ENCODE results near the gene CCNI.
A peak's percentile ranks its signal among the peaks of the same experiment; 100 is the strongest.
"Not testable (repeated sequence)": the region's sequence is repeated elsewhere in the genome, so short reads cannot be mapped to it uniquely, and the experiment has no call there.

Gene CCNI, protein sequence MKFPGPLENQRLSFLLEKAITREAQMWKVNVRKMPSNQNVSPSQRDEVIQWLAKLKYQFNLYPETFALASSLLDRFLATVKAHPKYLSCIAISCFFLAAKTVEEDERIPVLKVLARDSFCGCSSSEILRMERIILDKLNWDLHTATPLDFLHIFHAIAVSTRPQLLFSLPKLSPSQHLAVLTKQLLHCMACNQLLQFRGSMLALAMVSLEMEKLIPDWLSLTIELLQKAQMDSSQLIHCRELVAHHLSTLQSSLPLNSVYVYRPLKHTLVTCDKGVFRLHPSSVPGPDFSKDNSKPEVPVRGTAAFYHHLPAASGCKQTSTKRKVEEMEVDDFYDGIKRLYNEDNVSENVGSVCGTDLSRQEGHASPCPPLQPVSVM

DNA sequence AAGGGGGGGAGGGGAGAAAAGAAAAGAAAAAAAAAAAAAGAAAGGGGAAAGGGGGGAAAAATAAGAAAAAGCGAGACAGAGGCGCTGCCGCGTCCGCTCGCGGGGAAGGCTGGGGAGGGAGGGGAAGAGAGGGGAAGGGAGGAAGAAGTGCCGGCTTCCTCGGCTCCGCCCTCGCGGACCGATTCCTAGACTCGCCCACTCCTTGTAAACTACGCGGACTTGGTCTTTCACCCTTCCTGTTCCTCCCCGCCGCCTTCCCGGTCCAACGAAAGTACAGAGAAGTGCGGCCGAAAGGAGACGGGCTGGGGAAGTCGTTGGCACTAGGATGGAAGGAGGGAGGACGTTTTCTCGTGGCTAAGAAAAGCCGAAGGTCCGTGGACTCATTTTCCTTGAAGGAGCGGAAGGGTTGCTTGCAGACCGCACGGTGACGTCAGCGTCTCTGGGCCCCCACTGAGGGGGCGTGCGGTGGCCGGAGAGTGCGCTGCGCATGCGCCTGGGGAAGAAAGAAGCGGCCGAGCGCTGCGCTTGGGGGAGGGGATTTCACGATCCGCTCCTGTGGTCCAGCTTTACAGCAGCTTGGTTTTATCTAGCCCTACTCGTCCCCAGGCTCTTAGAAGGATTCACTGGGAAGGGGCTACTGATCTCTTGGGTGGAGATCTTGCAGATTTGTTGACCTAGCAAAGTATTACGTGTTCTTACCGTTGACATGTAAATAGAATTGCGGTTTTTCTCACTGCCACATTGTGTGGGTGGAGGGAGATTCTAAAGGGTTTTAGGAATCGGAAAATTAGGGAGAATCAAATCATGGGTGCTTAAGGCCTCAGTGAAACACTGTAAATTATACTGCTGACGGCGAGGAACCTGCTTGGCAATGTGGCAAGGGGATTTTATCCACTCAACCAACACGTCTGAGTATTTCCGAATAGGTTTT lies at the start of gene CCNI:
TSS of gene CCNI (minus strand) at position 121 of the 931 bp plus-strand sequence. CDS start 9,627 bp downstream, outside the sequence.
- peak; percentile 81 to 84 (median 82) for DNase-seq (ENCODE audit: low read depth in 3 of 3, low spot score in 1 of 3)

DNA sequence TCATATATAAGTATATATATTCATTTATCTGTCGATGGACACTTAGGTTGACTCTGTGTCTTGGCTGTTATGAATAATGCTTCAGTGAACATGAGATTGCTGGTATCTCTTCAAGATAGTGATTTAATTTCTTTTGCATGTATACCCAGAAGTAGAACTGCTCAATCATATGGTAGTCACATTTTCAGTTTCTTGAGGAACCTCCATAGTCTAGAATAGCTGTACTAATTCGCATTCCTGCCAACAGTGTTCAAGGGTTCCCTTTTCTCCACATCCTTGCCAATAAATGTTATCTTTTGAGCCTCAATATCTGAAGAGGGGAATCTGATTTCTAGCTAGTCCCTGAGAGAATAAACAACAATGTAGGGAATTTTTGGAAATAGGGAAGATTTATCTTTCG lies 48.8 kb upstream of the CCNI start:
- no peak for DNase-seq (ENCODE audit: low read depth in 3 of 3, low spot score in 1 of 3)

DNA sequence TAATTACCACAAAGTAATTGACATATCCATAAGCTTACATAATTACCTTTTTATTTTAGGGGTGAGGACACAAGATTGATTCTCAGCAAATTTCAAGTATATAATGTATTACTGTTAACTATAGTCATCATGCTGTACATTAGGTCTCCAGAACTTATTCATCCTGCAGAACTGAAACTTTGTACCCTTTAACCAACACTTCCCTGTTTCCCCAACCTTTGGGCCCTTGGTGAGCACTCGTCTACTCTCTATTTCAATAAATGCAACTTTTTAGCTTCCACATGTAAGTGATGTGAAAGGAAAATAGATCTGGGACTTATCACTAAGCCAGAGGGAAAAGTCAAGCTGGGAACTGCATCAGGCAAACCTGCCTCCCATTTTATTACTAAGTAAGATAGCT lies 47.6 kb upstream of the CCNI start:
- DNase-seq (ENCODE audit: low read depth in 3 of 3, low spot score in 1 of 3) = no peak

DNA sequence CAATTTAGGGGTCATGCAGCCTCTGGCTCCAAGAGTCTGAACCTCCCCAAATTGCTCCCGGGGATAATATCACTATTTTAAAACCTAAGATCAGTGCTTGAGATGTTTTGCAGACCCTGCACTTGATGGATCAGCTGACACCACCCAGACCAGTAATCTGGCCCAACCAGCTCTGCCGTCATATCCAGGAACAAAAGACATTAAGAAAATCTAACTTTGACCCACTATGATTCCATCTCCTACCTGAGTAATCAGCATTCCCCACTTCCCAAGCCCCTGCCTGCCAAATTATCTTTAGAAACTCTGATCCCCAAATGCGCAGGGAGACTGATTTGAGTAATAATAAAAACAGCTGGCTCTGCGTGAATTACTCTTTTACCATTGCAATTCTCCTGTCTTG lies 46.9 kb upstream of the CCNI start:
- DNase-seq (ENCODE audit: low read depth in 3 of 3, low spot score in 1 of 3) = no peak

DNA sequence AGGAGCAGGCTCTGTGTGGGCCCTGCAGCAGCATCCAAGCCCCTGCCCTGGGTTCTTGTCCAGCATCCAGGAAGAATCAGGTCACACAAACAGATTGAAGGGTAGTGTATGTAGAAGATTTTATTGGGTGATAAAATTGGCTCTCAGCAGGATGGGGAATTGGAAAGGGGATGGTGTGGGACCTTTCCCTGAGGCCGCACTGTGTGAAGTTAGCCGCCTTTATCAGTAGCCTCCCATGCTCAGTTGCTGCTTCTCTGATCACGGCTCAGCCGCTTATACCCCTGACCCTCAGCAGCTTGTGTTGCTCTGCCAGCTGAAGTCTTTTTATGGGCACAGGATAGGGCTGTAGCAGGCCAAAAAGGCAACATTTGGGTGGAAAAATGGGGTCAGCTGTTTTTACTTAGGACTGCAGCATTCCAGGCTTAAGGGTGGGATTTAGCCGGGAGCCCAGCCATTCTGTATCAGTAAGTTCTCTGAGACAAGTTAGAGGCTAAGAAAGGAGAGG lies 46.0 kb upstream of the CCNI start:
- DNase-seq (ENCODE audit: low read depth in 3 of 3, low spot score in 1 of 3) = no peak

DNA sequence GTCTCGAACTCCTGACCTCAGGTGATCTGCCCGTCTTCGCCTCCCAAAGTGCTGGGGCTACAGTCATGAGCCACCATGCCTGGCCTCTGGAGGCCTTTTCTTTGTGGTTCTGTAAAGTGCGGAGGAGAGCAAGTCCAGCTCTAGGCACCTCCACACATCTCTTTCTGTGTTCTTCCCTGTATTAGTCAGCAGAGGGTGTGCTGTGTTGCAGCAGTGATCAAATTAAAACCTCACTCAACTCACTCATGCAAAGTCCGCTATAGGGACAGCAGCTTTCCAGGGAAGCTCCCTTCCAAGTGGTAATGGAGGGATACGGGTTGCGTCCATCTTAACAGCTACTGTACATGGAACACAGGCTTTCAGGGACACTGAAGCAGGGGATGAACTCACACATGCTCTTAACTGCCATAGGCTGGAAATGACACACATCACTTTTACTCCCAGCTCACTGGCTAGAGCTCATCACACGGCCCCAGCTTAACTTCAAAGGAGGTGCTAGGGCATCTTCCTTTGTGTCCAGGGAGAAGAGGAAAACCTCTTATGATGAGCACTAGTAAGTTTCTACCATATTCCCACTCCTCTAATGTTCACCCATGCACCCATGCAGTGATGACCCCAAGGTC lies 45.2 kb upstream of the CCNI start:
- no peak for DNase-seq (ENCODE audit: low read depth in 3 of 3, low spot score in 1 of 3)

DNA sequence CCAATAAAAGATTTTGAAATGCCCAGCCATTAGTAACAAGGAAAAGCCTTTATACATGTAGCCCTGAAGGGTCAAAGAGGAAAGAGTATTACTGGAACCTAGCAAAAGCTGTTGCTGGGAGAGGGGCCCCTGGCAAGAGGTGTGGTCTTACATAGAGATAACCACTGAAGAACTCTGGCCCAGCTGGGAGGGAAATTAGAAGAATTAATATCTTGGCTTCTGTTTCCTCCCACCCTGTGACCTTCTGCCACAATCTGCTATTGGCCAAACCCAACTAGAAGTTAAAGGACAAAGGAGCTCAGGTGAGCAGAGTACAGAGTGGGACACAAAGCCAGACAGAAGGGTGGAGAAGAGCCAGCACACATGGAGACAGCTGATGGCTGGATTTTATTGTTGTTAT lies 41.9 kb upstream of the CCNI start:
- no peak for DNase-seq (ENCODE audit: low read depth in 3 of 3, low spot score in 1 of 3)

DNA sequence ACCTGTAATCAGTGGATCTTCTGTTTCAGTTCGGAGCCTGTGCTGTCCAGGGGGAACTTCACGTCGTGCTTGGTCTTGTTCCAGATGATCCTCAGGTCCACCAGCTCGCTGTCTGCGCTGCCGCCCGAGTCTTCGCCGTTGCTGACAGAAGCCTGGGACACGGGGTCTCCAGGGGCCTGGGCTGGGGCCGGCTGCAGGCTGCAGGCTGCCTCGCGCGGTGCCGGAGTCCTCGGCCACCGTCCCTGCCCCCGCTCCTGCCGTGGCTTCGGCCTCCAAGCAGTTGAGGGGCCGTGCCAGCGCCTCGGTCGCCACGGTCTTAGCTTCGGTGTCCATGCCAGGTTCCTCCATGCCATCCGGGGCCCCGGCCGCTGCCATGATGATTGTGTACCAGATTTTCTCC lies 37.3 kb upstream of the CCNI start:
- DNase-seq (ENCODE audit: low read depth in 3 of 3, low spot score in 1 of 3) = no peak

DNA sequence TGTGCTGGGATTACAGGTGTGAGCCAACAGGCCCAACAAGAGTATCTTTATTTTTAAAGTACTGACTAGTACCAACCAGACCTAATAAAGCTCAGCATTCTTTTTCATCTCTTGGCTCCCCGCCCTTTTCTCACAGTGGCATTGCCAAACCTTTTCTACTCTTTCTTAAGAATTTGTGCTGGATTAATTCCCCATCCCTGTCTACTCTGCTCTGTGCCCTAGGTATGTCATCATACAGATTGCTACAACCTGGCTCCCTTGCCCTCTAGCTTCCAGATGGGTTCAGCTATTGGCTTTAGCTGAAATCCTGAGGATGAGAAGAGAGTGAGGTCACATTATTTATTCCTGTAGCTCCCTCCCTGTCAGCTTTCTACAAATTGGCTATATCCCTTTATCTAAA lies 34.9 kb upstream of the CCNI start:
- DNase-seq (ENCODE audit: low read depth in 3 of 3, low spot score in 1 of 3) = no peak

DNA sequence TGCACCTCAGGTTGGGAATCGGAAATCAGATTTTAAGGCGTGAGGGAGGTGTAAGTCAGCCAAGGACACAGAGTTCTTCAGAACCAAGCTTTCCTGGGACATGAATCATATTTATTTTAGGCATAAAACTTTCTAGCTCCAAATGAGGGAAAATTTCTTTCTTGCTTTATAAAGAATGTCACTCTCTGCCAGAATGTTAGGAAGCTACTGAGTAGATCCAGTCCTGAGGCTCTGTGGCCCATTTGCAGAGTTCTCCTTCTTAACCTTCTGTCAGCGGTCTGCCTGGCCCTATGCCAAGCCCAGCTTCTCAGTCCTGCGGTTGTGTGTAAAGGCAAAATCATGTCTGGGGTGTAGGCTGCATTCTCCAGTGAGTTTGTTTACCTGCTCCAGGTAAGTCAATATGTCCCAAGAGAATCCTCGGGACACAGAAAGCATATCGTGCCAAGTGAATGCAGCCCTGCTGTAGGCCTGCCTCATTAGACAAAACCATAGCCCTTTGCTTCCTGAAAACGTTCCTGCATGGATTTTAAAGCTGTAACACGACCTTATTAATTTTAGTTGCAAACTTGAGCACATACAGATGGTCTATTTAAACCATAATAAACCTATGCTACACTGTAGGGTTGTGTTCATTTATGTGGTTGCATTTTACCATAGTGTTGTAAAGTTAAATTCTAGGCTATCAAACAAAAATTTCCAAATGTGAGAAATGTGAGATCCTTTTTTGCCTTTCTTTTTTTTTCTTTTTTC lies 29.2 kb upstream of the CCNI start:
- no peak for DNase-seq (ENCODE audit: low read depth in 3 of 3, low spot score in 1 of 3)

DNA sequence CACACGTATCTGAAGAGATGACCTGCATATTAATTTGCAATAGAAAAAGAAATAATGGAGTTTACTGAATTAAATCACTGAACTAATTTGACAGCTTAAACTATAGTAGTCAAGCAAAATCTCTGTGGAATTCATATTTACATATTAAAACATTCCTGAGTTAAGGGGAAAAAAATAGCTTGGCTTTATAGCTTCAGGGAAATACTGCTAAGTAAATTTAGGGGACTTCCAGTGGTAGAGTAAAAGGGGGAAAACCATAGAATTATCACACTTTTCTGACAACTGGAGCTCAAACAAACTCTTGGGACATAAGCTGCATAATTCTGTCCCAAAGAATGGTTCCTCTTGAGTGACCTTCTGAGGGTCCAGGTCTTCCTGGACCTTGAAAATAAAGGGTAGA lies 28.6 kb upstream of the CCNI start:
- no peak for DNase-seq (ENCODE audit: low read depth in 3 of 3, low spot score in 1 of 3)

DNA sequence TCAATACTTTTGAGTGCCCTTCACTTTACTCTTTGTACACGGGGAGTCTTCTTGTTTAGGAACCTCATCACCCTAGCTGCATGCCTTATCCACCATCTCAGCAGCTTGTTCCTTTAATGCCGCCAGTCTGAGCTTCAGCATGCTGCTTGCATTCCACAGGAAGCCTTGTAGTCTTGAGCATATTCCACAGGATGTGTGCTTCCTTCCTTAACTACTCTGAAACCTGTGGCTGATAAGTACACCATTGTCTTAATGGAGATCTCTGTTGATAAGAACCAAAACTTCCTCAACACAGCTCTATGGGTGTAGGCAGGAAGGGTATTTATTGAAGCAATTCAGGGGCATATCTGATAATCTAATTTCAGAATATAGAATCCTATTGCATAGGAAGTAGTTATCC lies 24.4 kb upstream of the CCNI start:
- DNase-seq (ENCODE audit: low read depth in 3 of 3, low spot score in 1 of 3) = no peak

DNA sequence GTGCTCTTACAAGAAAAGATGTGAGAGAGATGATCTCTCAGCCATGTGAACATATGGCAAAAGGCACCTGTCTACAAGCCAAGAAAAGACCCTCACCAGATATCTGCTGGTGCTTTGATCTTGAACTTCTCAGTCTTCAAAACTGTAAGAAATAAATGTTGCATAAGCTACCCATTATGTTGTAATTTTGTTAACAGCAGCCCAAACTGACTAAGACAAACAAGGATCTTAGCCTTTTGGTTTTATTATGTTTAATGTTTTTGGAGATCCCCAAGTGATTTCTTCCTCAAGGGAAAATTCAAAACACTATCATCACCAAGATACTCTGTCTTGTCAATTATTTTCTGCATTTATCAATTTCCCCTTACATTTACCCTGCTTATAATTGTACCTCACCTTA lies 21.8 kb upstream of the CCNI start:
- DNase-seq (ENCODE audit: low read depth in 3 of 3, low spot score in 1 of 3) = no peak

DNA sequence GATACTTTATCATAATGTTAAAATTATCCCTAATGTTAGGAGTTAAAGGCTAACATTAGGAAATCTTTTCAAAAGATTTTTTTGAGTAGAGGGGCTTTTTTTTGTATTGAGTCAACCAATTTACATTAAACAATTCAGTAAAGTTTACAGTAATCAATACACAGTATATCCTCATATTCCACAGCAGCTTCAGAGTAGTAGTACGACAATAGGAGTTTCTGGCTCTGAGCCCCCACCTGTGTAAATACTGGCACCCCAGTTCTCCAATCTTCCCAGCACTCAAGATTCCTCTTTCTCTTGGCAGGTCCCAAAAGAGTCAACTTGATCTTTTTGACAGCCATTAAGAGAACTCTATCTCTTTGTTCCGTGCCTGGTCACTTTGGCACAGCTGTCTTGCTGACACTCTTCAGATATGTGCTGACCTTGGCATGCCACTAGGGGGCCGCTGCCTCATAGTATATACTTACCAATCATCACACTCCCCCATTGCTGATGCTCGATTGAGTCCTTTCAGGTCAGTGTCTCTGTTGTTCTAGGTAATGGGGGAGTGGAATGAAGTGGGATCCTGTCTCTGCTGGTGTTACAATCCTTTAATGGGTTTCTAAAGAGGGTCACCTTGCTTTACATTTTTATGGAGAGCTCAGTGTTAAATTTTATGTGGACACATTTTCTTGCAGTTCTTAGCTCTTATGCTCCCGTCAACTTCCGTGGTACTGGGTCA lies 19.5 kb upstream of the CCNI start:
- peak; percentile 13 to 48 (median 36) for DNase-seq (ENCODE audit: low read depth in 3 of 3, low spot score in 1 of 3)

DNA sequence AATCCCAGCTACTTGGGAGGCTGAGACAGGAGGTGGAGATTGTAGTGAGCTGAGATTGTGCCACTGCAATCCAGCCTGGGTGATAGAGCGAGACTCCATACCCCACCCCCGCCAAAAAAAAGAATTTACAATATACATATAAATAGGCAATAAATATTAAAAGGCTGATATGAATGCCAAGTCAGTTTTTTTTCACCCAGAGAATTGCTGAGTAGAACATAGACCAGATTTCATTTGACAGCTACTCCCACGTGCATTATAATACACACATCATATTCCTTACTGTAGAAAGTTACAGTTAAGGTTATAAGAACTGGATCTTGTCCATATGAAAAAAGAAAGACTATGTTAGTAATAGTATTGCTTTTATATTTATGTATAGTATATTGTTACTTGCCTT lies 18.7 kb upstream of the CCNI start:
- DNase-seq (ENCODE audit: low read depth in 3 of 3, low spot score in 1 of 3) = no peak

DNA sequence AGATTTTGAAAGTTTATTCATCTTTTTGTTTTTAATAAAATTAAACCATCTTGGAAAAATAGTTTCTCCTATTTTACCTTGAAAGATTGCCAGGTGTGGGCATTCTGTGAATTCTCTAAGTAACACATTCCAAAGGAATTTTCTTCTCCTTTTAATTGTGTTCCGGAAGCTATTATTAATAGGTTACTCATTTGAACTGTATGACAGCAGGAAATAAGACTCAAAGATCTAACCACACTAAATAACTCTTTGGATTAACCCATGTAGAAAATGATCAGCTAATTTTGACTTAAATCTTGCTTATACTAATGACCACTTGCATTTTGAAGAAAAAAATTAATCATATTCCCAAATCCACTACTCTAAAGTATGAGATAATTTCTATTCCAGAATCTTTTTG lies 17.6 kb upstream of the CCNI start:
- no peak for DNase-seq (ENCODE audit: low read depth in 3 of 3, low spot score in 1 of 3)

DNA sequence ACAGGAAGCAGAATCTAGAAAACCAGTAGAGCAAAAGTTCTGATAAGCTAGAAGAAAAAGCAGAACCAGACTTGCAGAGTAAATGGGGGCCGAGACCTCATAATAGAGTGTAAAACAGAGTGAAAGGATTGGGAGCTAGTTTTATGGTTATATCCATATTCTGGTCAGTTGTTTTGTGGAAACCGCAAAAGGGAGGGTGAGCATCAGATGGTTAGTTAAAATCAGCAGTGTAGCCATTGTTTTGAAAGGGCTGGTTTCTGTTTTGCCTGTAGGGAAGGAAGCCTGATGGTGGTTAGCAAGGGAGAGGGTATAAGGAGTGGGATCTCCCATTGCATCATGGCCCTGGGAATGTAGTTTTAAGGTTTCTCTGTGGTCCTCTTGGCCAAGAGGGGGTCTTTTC lies 17.2 kb upstream of the CCNI start:
- DNase-seq (ENCODE audit: low read depth in 3 of 3, low spot score in 1 of 3) = no peak

DNA sequence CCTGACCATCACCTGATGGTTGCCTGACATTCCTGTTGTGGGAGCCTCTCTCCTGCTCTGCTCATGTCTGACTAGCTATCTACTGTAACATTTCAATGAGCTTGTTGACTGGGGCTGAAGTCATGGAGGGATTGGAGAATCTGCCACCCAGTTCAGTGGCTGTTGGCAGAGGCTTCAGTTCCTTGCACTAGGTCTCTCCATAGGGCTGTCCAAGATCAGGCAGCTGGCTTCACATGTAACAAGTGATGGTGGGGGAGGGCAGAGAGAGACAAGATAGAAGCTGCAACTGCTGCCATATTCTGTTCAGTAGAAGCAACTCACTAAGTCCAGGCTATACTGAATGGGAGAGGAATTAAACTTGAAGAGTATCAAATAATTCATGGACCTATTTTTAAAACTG lies 14.1 kb upstream of the CCNI start:
- no peak for DNase-seq (ENCODE audit: low read depth in 3 of 3, low spot score in 1 of 3)

DNA sequence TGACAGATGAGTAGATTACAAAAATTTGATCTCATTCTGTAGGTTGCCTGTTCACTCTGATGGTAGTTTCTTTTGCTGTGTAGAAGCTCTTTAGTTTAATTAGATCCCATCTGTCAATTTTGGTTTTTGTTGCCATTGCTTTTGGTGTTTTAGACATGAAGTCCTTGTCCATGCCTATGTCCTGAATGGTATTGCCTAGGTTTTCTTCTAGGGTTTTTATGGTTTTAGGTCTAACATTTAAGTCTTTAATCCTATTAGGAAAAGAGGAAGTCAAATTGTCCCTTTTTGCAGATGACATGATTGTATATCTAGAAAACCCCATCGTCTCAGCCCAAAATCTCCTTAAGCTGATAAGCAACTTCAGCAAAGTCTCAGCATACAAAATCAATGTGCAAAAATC lies 11.2 kb upstream of the CCNI start:
- DNase-seq (ENCODE audit: low read depth in 3 of 3, low spot score in 1 of 3) = not testable (repeated sequence)

DNA sequence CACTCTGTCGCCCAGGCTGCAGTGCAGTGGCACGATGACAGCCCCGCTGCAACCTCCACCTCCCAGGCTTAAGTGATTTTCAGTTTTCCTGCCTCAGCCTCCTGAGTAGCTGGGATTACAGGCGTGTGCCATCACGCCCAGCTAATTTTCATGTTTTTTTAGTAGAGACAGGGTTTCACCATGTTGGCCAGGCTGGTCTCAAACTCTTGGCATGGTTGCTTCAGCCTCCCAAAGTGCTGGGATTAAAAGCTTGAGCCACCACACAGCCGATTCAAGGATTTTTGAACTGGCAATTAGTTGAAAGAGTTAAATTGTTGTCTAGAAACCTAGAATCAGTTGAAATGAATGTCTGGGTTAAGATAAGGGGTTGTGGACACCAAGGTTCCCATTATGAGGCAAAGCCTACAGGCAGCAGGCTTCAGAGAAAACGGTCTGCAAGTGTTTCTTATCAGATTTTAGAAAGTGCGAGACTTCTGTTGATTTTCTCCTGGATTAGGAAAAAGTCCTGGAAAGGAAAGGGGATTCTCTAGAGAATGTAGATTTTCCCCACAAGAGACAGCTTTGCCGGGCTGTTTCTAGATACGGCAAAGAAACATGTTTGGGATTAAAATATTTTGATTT lies 8.3 kb upstream of the CCNI start:
- DNase-seq (ENCODE audit: low read depth in 3 of 3, low spot score in 1 of 3) = no peak
